K562 (cell line): Measurements from ENCODE around the gene MACF1. TPM values are rescaled to one million over a fixed set of nuclear protein-coding genes. Genes with fewer than 3 reads are reported as not detected.

Experiments
- ATAC-seq: fragments of 200-7000 bp; cut with Tn5 transposase; 3 replicates; pipeline ENCODE4 v1.9.1; 2020; ENCODE audit warnings: moderate library complexity
- BruUV-seq: library from RNA; stranded (reverse); fragments of 400-500 nt; replicated peaks from 2 replicates; lab custom pipeline; 2021; lab: Mats Ljungman, UMichigan
- CTCF ChIA-PET: fragments of 300-600 bp; formaldehyde crosslinking; extraction: SDS; loops from one replicate; lab custom pipeline; 2021; ENCODE audit warnings: low intra/inter-chr PET ratio; lab: Yijun Ruan, JAX
- POLR2A ChIA-PET: fragments of 300-600, 350-650 bp; sonication (Branson Sonifier 250); formaldehyde crosslinking; extraction: SDS; loops from one replicate; lab custom pipeline; 2021; ENCODE audit warnings: antibody characterized with exemption, inconsistent platforms; lab: Yijun Ruan, JAX
- DNase-seq, 4 experiments: peaks; one replicate each; pipeline versions ENCODE4 v3.0.0 to v3.0.0-alpha.2; 2011 to 2018; ENCODE audit warnings: low spot score in 3 of 4, mixed read lengths in 3 of 4; ENCODE audit errors: extremely low read depth in 1 of 4
- FAIRE-seq: peaks from 2 replicates; lab custom pipeline; 2011; peaks lifted over from hg19 to GRCh38; lab: Jason Lieb, UNC
- H2AFZ ChIP-seq: 2 replicates; pipeline ENCODE4 v1.6.0; 2011; ENCODE audit warnings: low read depth, low read length, control low read depth, inconsistent platforms
- H3K27ac ChIP-seq: fragments of 200-600 bp; 3 replicates; pipeline ENCODE4 v1.8.0; 2011; ENCODE audit warnings: low read depth, mild to moderate bottlenecking, control low read depth, inconsistent platforms, low read length, moderate library complexity, mixed read lengths; ENCODE audit errors: extremely low read depth
- H3K27me3 ChIP-seq, 2 experiments: fragments of 300-600 bp in 1 of 2; 2 replicates in 1 of 2; 3 replicates in 1 of 2; pipeline versions ENCODE4 v1.6.0 to v1.8.0; 2011; ENCODE audit warnings: inconsistent platforms in 2 of 2, low read length in 2 of 2, mild to moderate bottlenecking in 1 of 2, mixed read lengths in 1 of 2, moderate library complexity in 1 of 2; ENCODE audit not compliant: control insufficient read depth in 2 of 2, insufficient read depth in 2 of 2
- H3K36me3 ChIP-seq: fragments of 300-600 bp; 3 replicates; pipeline ENCODE4 v1.8.0; 2011; ENCODE audit warnings: mild to moderate bottlenecking, low read length, inconsistent platforms; ENCODE audit not compliant: control insufficient read depth, insufficient read depth
- H3K4me1 ChIP-seq, 2 experiments: fragments of 200-600 bp in 1 of 2; replicated peaks in 1 of 2; 2 replicates in 1 of 2; 3 replicates in 1 of 2; pipeline versions ENCODE4 v1.5.1 to v1.8.0; 2011; ENCODE audit warnings: inconsistent platforms in 2 of 2, low read length in 2 of 2, mild to moderate bottlenecking in 1 of 2, mixed read lengths in 1 of 2, moderate library complexity in 1 of 2; ENCODE audit not compliant: control insufficient read depth in 2 of 2, insufficient read depth in 2 of 2
- H3K4me2 ChIP-seq: 2 replicates; pipeline ENCODE4 v1.6.1; 2011; ENCODE audit warnings: low read length, control low read depth, inconsistent platforms, mixed read lengths; ENCODE audit not compliant: insufficient read depth
- H3K4me3 ChIP-seq: fragments of 200-600 bp; sonication (generic), shearing (Covaris generic); 2 replicates; pipeline ENCODE4 v1.5.1; 2016; ENCODE audit warnings: control low read depth, inconsistent platforms
- H3K79me2 ChIP-seq: fragments of 200-600 bp; 3 replicates; pipeline ENCODE4 v1.8.0; 2011; ENCODE audit warnings: low read length, inconsistent platforms; ENCODE audit not compliant: control insufficient read depth, insufficient read depth
- H3K9ac ChIP-seq, 2 experiments: 2 replicates each; pipeline versions ENCODE4 v1.6.0 to v1.6.1; 2011; ENCODE audit warnings: low read depth in 2 of 2, low read length in 2 of 2, control low read depth in 1 of 2, inconsistent platforms in 1 of 2, mild to moderate bottlenecking in 1 of 2, mixed read lengths in 1 of 2; ENCODE audit not compliant: insufficient read depth in 1 of 2
- H3K9me1 ChIP-seq: one replicate; pipeline ENCODE4 v1.6.0; 2011; ENCODE audit warnings: inconsistent platforms, mild to moderate bottlenecking, low read length, moderate library complexity; ENCODE audit not compliant: control insufficient read depth, insufficient read depth
- H3K9me3 ChIP-seq: replicated peaks from 2 replicates; pipeline ENCODE4 v1.5.1; 2011; ENCODE audit warnings: low read depth, low read length, inconsistent platforms; ENCODE audit not compliant: control insufficient read depth, insufficient read depth
- H4K20me1 ChIP-seq: replicated peaks from 2 replicates; pipeline ENCODE4 v1.6.1; 2011; ENCODE audit warnings: low read length, inconsistent platforms, mixed read lengths; ENCODE audit not compliant: control insufficient read depth, insufficient read depth
- ELK3 ChIP-seq: fragments of 450-650 bp; formaldehyde crosslinking; IDR thresholded peaks from 2 replicates; pipeline ENCODE4 v1.4.0; 2020; ENCODE audit warnings: mild to moderate bottlenecking
- FOXP4 ChIP-seq: sonication (generic); formaldehyde crosslinking; IDR thresholded peaks from 2 replicates; pipeline ENCODE4 v1.8.0; 2022; ENCODE audit warnings: mild to moderate bottlenecking, missing genetic modification reagents, borderline replicate concordance
- KAT2B ChIP-seq: IDR thresholded peaks from one replicate; pipeline ENCODE4 v1.6.1; 2012; ENCODE audit warnings: low read depth, mild to moderate bottlenecking, control low read depth, inconsistent platforms, low read length, moderate library complexity
- LEF1 ChIP-seq: fragments of 450-650 bp; IDR thresholded peaks from 2 replicates; pipeline ENCODE4 v1.6.1; 2016; ENCODE audit warnings: mild to moderate bottlenecking
- NELFE ChIP-seq: IDR thresholded peaks from 2 replicates; pipeline ENCODE4 v1.6.1; 2011; ENCODE audit warnings: mild to moderate bottlenecking; ENCODE audit not compliant: insufficient read depth, insufficient read length
- PTRF ChIP-seq: fragments of 450-650 bp; IDR thresholded peaks from 2 replicates; pipeline ENCODE4 v1.6.1; 2016; ENCODE audit warnings: mild to moderate bottlenecking, missing genetic modification characterization, missing compliant biosample characterization
- SFPQ ChIP-seq: fragments of 200-400 bp; formaldehyde crosslinking; IDR thresholded peaks from 2 replicates; pipeline ENCODE4 v1.6.1; 2017; ENCODE audit warnings: mild to moderate bottlenecking, low read depth, low read length, moderate library complexity
- TGIF2 ChIP-seq: sonication (generic); formaldehyde crosslinking; IDR thresholded peaks from 2 replicates; pipeline ENCODE4 v1.8.1; 2022; ENCODE audit warnings: mild to moderate bottlenecking, missing genetic modification reagents, moderate library complexity
- WGBS: fragments of 100-300 bp; shearing (Covaris generic); methylation state at CpG from one replicate; pipeline ENCODE4 v1.1.6; 2016; ENCODE audit warnings: low coverage, mixed read lengths; ENCODE audit not compliant: insufficient coverage; ENCODE audit errors: missing lambda C conversion rate; 5-methylcytosine and 5-hydroxymethylcytosine counted together
- in situ Hi-C: fragments of 300-500 bp; cut with MboI; formaldehyde crosslinking; loops from 4 replicates; pipeline ENCODE4 v1.15.0; 2018; ENCODE audit warnings: inconsistent platforms, mixed read lengths
- intact Hi-C: fragments of 100-400 bp; cut with micrococcal nuclease; formaldehyde crosslinking; loops from 2 replicates; pipeline ENCODE4 v1.14.2; 2022
- polyA plus RNA-seq, 8 experiments: library from polyadenylated mRNA; depleted of rRNA in 4 of 8; stranded (reverse) in 5 of 8; unstranded in 3 of 8; fragments of >200 nt; fragmentation: Nextera tagmentation in 2 of 8; fragmentation: Illumina TruSeq in 1 of 8; extraction: Ambion mirVana in 2 of 8; extraction: Trizol in 1 of 8; gene quantifications; 2 replicates each; pipeline versions ENCODE4 v1.2.1 to v1.2.3, GENCODE V29; 2011 to 2014; ENCODE audit warnings: inconsistent platforms in 1 of 8, missing spikeins in 1 of 8
- total RNA-seq, 7 experiments: library from RNA; depleted of rRNA in 6 of 7; stranded (reverse); fragments of >200 nt in 6 of 7; fragmentation: Illumina TruSeq in 2 of 7; extraction: Trizol in 2 of 7; gene quantifications; 2 replicates each; pipeline versions ENCODE4 v1.2.1 to v1.2.3, GENCODE V29; 2011 to 2021; ENCODE audit warnings: low replicate concordance in 1 of 7
- TF ChIP-seq, protein P1 (sequence below): sonication (generic); formaldehyde crosslinking; IDR thresholded peaks from 2 replicates; pipeline ENCODE4 v1.8.0; 2023; ENCODE audit warnings: mild to moderate bottlenecking, missing genetic modification reagents
- TF ChIP-seq, protein P2 (sequence below), 3 experiments: fragments of 200-800 bp in 1 of 3; sonication (Bioruptor generic) in 1 of 3; sonication (generic) in 1 of 3; formaldehyde crosslinking in 1 of 3; IDR thresholded peaks; 2 replicates each; pipeline versions ENCODE4 v1.6.1 to v1.8.0; 2016 to 2022; ENCODE audit warnings: mild to moderate bottlenecking in 2 of 3, missing compliant biosample characterization in 2 of 3, missing genetic modification characterization in 2 of 3, missing genetic modification reagents in 1 of 3
- TF ChIP-seq, protein P3 (sequence below): fragments of 450-650 bp; formaldehyde crosslinking; conservative IDR thresholded peaks from 2 replicates; pipeline ENCODE4 v1.4.0; 2022; ENCODE audit warnings: mild to moderate bottlenecking, missing genetic modification characterization

MACF1 gene
- total and polyA plus RNA-seq, 9 of the 15 experiments (the other 6 are each of a cell fraction or from before 2014, with no cell fraction given), result 13.2 to 232 (median 112) TPM

DNA sequence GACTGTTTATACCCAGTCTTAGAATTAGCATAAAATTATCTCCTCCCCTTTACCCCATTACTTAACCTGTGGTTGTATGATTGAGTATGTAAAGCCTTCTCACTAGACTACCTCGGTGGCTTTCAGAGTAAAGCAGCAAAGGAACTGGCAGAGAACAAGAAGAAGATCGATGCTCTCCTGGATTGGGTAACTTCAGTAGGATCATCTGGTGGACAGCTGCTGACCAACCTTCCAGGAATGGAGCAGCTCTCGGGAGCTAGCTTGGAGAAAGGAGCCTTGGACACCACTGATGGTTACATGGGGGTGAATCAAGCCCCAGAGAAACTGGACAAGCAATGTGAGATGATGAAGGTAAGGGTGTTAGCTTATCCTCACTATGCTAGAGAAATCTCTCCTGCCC lies 148.4 kb downstream of the MACF1 start:
- no peaks in the 10 kb centered on the region for H3K4me1 ChIP-seq
- intact Hi-C loops, result no loop called here
- no peak overlapping the region for H3K4me3 ChIP-seq
- WGBS, result 78% methylated on average over 3 of the region's 3 CpGs
- no peak overlapping the region for H3K4me2 ChIP-seq
- H3K9ac ChIP-seq, result no peak overlapping the region
- H3K79me2 ChIP-seq, result no peaks in the 10 kb centered on the region
- H3K9me3 ChIP-seq, result no peaks in the 10 kb centered on the region
- H2AFZ ChIP-seq, result no peak overlapping the region
- no TSS peak for BruUV-seq
- no peaks in the 10 kb centered on the region for H3K9me1 ChIP-seq
- no peak overlapping the region for H3K27ac ChIP-seq
- H3K27me3 ChIP-seq, result no peaks in the 10 kb centered on the region
- in situ Hi-C loops, result no loop called here
- ChIA-PET POLR2A (interaction anchor here (0.6 to 1.5 kb wide), 4 partner anchors 9 to 231 kb away, joined by 3 to 5 read pairs (median 4); no protein-coding TSS in a partner anchor), CTCF (interaction anchor here (0.6 kb wide), 1 partner anchor 364 kb away, joined by 3 read pairs; no protein-coding TSS in a partner anchor)
- H3K36me3 ChIP-seq, result peaks cover 88% of the 10 kb centered on the region
- FAIRE-seq (no peak), ATAC-seq (no peak), DNase-seq (no peak)
- H4K20me1 ChIP-seq, result no peaks in the 10 kb centered on the region
- TF ChIP-seq, protein P1, sequence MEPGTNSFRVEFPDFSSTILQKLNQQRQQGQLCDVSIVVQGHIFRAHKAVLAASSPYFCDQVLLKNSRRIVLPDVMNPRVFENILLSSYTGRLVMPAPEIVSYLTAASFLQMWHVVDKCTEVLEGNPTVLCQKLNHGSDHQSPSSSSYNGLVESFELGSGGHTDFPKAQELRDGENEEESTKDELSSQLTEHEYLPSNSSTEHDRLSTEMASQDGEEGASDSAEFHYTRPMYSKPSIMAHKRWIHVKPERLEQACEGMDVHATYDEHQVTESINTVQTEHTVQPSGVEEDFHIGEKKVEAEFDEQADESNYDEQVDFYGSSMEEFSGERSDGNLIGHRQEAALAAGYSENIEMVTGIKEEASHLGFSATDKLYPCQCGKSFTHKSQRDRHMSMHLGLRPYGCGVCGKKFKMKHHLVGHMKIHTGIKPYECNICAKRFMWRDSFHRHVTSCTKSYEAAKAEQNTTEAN (CRISPR knock-in tag), result no peak
- no peak for TF ChIP-seq LEF1
- TF ChIP-seq NELFE, result no peak
- TF ChIP-seq ELK3 (CRISPR knock-in tag), result no peak
- TF ChIP-seq, protein P2, sequence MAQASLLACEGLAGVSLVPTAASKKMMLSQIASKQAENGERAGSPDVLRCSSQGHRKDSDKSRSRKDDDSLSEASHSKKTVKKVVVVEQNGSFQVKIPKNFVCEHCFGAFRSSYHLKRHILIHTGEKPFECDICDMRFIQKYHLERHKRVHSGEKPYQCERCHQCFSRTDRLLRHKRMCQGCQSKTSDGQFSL (CRISPR knock-in tag; IDR thresholded peaks at IDR 0.05), result no peak
- TF ChIP-seq, protein P2 (tag; IDR thresholded peaks at IDR 0.05), result no peak
- TF ChIP-seq TGIF2, result no peak
- no peak for TF ChIP-seq PTRF (tag)
- no peak for TF ChIP-seq FOXP4 (CRISPR knock-in tag)
- no peak for TF ChIP-seq KAT2B
- TF ChIP-seq SFPQ, result no peak
- TF ChIP-seq, protein P3, sequence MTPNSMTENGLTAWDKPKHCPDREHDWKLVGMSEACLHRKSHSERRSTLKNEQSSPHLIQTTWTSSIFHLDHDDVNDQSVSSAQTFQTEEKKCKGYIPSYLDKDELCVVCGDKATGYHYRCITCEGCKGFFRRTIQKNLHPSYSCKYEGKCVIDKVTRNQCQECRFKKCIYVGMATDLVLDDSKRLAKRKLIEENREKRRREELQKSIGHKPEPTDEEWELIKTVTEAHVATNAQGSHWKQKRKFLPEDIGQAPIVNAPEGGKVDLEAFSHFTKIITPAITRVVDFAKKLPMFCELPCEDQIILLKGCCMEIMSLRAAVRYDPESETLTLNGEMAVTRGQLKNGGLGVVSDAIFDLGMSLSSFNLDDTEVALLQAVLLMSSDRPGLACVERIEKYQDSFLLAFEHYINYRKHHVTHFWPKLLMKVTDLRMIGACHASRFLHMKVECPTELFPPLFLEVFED (CRISPR knock-in tag), result no peak
